Anterior cingulate cortex (tissue), 58 donors: Measurements from ENCODE around the gene FAM98B.

ENCODE experiments used
- DNase-seq, 58 donors: peaks; one replicate each; lab custom pipeline; 2025; lab: John Stamatoyannopoulos, UW

The FAM98B gene

DNA sequence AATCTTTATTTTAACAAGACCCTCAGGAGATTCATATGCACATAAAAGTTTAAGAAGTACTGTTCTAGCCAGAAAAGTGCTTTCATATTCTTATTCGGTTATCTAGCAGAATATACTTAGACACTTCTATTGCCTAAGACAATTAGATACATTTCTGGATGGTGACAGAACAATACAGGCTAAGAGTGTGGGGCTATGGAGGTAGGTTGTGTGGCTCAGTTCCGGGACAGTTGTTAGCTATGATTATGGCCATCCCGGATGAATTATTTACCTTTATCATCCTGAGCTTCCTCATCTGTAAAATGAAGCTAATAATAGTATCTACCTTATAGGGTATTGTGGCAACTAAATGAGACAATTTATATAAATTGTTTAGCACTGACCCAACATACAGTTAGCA lies 6.6 kb downstream of the FAM98B start:
- DNase-seq, result no peak

DNA sequence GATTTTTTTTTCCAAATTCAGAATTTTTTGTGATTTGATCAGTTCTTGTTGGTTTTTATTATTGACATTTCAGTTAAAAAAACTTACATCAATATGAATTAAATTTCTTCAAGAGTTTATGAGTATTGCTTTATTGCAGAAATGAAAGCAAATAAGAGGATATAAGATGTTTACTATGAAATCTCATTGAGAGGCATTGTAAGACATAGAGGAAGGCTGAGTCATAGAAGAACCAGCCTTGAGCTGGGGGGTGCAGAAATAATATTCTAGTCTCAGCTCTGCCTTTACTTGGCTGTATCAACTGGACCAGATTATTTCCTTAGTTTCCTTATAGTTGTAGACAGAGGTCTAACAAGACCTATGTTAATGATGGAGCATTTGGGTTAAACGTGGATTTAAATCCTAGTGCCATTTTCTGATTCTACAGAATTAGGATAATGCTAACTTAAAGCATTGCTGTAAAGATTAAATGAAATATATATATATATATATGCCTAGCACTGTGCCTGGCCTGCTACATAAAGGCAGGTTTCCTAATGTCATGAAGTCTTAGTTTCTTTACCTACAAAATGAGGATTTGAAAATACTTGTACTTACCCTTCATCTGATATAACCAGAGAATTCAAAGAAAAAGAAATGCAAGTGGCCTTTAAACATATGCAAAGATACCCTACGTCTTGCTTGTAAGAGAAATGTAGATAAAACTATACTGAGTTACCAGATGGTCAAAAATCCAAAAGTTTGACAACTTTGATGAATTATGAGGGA lies 7.3 kb downstream of the FAM98B start:
- DNase-seq, result no peak

- DNase-seq, result no peak
Observed at GRCh38 chr15:38463893-38464292, 10.0 kb downstream of the FAM98B start.

DNA sequence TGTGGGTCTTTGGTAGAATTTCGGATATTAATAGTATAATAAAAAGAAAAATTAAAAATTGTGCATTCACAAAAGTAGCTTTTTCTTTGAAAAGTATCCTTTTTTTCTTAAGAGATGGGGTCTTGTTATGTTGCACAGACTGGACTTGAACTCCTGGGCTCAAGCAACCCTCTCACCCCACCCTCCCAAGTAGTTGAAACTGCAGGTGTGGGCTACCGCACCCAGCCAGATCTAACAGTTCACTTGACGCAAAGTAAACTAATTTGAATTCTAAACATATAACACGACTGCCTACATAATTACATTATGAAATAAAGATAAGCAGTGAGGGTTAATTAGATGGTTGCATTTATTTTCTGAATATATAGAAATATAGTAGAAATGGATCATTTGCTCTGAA lies 10.7 kb downstream of the FAM98B start:
- no peak for DNase-seq

GRCh38 chr15:38470816-38471215 lies 16.9 kb downstream of the FAM98B start:
- DNase-seq, result no peak

- DNase-seq, result no peak
Observed at GRCh38 chr15:38471974-38472373, 18.0 kb downstream of the FAM98B start.

GRCh38 chr15:38474155-38474757 lies 20.3 kb downstream of the FAM98B start:
- peak in 25 of 58 donors; percentile 2 to 83 (median 13) for DNase-seq

DNA sequence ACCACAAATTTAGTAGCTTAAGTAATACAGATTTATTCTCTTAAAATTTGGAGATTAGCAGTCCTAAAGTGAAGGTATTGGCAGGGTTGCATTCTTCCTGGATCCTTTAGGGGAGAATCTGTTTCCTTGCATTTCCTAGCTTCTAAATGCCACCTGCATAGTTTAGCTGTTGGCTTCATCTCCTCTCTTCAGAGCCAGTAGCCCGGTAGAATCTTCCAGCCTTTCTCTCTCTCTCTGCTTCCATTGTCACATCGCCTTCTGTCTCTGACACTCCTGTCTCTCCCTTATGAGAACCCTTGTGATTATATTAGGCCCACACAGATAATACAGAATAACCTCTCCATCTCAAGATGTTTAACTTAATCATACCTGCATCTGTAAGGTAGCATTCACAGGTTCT lies 21.4 kb downstream of the FAM98B start:
- no peak for DNase-seq

- DNase-seq, result no peak
Observed at GRCh38 chr15:38476120-38476519, 22.2 kb downstream of the FAM98B start.

DNA sequence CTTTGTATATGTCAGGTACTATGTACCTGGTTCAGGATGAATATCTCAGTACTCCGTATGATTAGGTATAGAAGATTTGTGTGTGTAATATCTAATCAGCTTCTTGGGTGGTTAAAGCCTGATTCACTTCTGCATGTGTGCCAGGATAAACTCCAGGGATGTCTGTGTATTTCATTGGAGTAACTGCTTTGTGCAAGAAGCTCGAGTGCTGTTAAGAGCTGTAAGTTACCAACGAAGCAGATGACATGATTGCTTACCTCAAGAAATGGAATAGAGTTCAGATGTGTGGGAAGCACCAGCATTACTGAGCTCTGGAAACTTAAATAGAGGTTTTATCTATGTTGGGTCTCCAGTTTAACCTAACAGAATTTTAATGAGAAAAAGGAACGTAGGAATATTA lies 23.7 kb downstream of the FAM98B start:
- no peak for DNase-seq

DNA sequence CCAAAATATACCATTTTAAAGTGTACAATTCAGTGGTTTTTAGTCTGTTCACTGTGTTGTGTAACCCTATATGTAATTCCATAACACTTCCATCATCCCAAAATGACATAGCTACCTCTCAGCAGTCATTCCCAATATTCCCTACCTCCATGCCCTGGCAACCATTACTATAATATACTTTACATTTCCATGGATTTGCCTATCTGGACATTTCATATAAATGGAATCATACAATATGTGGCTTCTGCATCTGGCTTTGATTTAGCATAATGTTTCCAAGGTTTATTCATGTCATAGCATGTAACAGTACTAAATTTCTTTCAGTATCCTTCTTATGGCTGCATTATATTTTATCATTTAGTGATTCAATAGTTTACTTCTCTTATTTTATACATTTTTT lies 25.3 kb downstream of the FAM98B start:
- DNase-seq, result no peak

GRCh38 chr15:38479756-38480155 lies 25.8 kb downstream of the FAM98B start:
- no peak for DNase-seq

DNA sequence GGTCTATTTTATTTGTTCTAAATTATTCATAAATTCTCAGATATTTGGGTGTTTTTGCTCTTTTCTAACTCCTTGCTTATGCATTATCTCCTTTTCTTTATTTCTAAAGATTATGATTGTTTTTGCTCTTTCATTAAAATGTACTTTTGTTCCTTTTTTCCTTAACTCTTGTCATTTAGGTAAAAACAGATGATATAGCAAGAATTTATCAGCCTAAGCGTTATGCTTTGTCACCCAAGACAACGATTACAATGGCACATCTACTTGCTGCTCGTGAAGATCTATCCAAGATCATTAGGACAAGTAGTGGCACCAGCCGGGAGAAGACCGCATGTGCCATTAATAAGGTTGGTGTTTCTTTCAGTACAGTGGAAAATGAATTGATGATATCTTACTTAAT lies 27.2 kb downstream of the FAM98B start:
- no peak for DNase-seq

DNA sequence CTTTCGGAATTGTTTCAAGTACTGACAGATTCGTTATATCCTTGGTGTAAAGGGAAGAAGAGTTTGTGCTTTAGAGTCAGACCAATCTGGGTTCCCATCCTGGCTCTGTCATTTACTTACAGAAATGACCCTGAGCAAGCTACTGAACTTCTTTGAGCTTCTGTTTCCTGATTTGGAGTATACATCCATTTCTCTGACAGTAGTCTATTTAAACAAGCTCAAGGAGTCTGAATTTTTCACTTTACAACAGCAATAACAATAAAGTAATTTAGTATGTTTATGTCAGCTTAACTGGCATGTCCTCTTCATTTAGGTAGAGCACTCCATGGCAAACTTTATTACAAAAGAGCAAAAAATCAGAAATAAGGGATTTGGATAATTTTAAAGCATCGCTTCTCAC lies 27.8 kb downstream of the FAM98B start:
- no peak for DNase-seq

- DNase-seq, result no peak
Observed at GRCh38 chr15:38482572-38482971, 28.6 kb downstream of the FAM98B start.

DNA sequence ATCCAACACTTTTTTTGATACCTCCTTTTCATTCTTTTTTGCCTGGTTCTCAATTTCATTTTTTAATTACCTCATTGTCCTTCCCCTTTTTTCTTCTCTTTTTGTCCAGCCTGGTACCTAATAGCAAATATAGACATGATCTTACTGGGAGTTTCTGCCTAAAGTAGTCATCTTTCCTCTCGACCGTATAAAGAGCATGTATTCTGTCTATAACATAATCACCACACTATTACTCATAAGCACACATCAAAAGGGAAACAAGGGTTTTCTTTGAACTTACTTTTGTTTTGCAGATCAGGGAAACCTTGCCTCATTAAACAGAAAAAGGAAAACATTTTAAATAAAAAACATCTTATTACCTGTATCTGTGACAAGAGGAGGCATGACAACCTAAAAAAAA lies 33.0 kb downstream of the FAM98B start:
- no peak for DNase-seq

DNA sequence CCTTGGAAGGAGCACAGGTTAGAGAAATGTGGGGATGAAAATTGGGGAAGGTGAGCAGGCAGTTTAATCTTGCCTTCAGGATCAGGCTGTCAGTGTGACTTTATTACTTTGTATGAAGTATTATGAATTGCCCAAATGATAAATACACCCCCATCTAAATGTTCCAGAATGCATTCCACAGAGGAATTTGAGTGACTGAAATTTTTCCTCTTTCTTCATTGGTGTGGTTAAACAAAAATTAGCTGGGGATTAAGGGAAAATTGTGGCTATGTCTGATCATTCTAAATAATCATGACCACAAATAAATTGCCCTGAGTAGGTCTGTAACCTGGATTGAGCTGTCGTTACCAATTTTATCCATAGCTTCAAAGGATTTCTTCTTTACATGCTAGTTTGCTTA lies 33.5 kb downstream of the FAM98B start:
- DNase-seq, result no peak

- no peak for DNase-seq
Observed at GRCh38 chr15:38490242-38490922, 36.5 kb downstream of the FAM98B start.

DNA sequence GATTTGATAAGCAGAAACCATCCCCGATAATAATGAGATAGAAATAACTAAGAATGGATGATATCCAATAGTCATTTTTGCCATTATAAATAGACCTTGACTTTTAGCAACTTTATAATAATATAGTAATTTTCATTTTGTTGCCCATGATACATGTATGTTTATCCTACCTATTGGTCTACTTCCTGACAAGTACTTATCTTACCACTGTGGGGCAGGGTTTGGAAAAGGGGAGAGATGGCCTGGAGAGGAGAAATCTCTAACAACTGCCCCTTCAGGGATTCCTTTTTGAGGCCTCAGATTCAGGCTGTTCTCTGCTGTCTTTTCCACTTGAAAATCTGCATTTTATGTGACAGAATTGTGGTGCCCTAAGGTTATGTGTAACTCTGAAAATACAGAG lies 42.2 kb downstream of the FAM98B start:
- DNase-seq, result no peak

GRCh38 chr15:38499651-38500050 lies 45.7 kb downstream of the FAM98B start:
- DNase-seq, result no peak

DNA sequence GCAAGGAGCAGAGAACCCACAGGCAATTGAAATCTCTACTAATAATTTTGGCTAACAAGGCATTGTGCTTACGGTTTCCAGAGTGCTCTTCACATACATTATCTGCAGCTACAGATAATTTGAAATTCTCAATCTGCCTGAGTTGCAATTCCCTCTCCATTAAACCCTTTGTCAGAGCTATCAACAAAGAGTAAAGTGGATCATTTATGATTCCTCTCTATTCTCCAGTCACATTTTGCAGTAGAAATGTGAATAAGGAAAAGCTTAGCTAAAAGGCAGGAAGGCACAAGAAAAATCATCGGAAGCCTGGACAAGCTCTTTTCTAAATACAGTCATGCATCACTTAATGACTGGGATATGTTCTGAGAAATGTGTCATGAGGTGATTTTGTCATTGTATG lies 49.6 kb downstream of the FAM98B start:
- no peak for DNase-seq
